ENCODE data around the gene ZNF214.

DNA sequence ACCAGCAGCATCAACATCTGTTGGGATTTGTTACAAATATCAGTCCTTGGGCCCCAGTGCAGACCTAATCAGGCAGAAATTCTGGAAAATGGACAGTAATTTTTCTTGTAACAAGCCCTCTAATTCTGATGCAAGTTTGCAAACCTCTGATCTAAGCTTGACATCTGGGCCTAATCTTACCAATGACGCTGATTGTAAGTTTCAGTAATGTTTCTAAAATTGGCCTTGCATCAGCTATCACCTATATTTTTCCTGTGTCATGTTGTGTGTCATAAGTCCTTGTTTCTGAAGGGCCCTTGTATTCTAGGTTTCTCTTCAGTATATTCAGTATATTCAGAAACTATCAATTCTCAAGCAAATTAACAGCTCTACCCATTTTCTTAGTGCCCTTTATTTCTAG lies 57.5 kb downstream of the ZNF214 start:
- TF ChIP-seq, protein P1, sequence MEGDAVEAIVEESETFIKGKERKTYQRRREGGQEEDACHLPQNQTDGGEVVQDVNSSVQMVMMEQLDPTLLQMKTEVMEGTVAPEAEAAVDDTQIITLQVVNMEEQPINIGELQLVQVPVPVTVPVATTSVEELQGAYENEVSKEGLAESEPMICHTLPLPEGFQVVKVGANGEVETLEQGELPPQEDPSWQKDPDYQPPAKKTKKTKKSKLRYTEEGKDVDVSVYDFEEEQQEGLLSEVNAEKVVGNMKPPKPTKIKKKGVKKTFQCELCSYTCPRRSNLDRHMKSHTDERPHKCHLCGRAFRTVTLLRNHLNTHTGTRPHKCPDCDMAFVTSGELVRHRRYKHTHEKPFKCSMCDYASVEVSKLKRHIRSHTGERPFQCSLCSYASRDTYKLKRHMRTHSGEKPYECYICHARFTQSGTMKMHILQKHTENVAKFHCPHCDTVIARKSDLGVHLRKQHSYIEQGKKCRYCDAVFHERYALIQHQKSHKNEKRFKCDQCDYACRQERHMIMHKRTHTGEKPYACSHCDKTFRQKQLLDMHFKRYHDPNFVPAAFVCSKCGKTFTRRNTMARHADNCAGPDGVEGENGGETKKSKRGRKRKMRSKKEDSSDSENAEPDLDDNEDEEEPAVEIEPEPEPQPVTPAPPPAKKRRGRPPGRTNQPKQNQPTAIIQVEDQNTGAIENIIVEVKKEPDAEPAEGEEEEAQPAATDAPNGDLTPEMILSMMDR (IDR thresholded peaks at IDR 0.05), result no peak
- TF ChIP-seq POLR2AphosphoS5 (IDR thresholded peaks at IDR 0.05) (no peak), POLR2A (IDR thresholded peaks at IDR 0.05; ENCODE audit: low read depth) (no peak)
